T-helper 1 cell treated with Interleukin-12 subunit alpha and Interleukin-12 subunit beta and Interleukin-4 antibody, amounts not matched to agents 30 μg/mL and 1 μg/mL, for 36 hours (primary cell): ENCODE results near the gene PLSCR4.
"Not testable (repeated sequence)": the region's sequence is repeated elsewhere in the genome, so short reads cannot be mapped to it uniquely, and the experiment has no call there.

ENCODE experiments used
- H3K27ac Mint-ChIP-seq: one replicate; pipeline ENCODE4 v1.8.0; 2021; ENCODE audit warnings: mild to moderate bottlenecking, mixed read lengths
- H3K27me3 Mint-ChIP-seq: one replicate; pipeline ENCODE4 v1.8.0; 2021; ENCODE audit warnings: low read depth, mixed read lengths
- H3K36me3 Mint-ChIP-seq: one replicate; pipeline ENCODE4 v1.8.0; 2021; ENCODE audit warnings: low read depth, mixed read lengths
- H3K4me1 Mint-ChIP-seq: one replicate; pipeline ENCODE4 v1.8.0; 2021; ENCODE audit warnings: low read depth, mixed read lengths
- H3K4me3 Mint-ChIP-seq: one replicate; pipeline ENCODE4 v1.8.0; 2021; ENCODE audit warnings: mild to moderate bottlenecking, moderate library complexity, mixed read lengths
- H3K9me3 Mint-ChIP-seq: one replicate; pipeline ENCODE4 v1.8.0; 2021; ENCODE audit warnings: mixed read lengths

Gene PLSCR4, protein sequence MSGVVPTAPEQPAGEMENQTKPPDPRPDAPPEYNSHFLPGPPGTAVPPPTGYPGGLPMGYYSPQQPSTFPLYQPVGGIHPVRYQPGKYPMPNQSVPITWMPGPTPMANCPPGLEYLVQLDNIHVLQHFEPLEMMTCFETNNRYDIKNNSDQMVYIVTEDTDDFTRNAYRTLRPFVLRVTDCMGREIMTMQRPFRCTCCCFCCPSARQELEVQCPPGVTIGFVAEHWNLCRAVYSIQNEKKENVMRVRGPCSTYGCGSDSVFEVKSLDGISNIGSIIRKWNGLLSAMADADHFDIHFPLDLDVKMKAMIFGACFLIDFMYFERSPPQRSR

DNA sequence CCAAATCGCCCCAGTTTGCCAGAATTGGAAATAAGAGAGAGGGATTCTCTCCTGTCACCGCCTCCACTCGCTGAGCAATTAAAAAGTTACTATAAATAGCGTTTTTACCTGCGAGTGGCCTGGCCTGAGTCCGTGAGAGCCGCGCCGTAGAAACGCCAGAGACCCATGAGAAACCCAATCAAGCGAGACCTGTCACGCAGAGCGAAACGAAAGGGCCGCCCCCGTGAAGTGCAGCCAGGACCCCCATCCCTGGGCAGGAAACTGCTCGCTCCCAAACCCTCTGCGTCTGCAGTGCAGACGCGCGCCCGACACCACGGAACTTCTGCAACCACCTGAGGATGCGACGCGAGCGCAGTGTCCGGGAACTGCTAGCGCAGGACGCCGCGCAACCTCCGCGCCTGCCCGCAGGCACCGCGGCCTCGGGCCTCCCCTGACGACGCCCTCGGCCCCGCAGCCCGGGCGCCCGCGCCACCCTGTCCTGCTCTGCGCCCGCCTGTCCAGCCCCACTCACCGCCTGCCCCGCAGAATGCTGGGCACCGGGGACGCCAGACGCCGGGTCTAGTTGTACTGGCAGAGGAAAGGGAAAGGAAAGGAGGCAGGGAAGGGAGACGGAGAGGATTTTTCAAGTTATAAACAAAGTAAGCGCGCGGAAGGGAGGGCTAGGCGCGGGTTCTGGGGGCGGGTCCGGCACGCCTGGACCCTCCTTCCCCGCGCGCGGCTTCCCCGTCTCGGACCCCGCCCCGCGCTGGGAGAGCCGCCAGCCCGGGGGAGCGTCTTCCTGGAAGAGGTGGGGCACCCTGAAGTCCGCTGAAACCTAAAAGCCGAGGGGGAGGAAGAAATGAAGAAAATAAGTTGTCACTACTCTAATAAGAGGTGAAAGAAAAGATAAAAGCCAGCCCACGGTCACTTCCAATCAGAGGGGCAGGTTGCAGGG is at the start of gene PLSCR4:
Gene PLSCR4 (minus strand): TSS at position 657 of the 934 bp plus-strand sequence. CDS start 29,034 bp downstream, outside the sequence.
- peaks cover 5% of the 10 kb centered on the region for H3K4me1 Mint-ChIP-seq
- H3K4me3 Mint-ChIP-seq: peak within 1 kb of the TSS; percentile 76
- H3K36me3 Mint-ChIP-seq: no peaks in the 10 kb centered on the region
- H3K27me3 Mint-ChIP-seq: peaks cover 51% of the 10 kb centered on the region
- no peaks in the 10 kb centered on the region for H3K9me3 Mint-ChIP-seq
- no peak within 1 kb of the TSS for H3K27ac Mint-ChIP-seq

- H3K36me3 Mint-ChIP-seq, H3K27me3 Mint-ChIP-seq, H3K9me3 Mint-ChIP-seq, H3K4me3 Mint-ChIP-seq, H3K4me1 Mint-ChIP-seq, H3K27ac Mint-ChIP-seq: not testable (repeated sequence)
These were observed 42.5 kb upstream of the PLSCR4 start for GRCh38 chr3:146293401-146293800.

DNA sequence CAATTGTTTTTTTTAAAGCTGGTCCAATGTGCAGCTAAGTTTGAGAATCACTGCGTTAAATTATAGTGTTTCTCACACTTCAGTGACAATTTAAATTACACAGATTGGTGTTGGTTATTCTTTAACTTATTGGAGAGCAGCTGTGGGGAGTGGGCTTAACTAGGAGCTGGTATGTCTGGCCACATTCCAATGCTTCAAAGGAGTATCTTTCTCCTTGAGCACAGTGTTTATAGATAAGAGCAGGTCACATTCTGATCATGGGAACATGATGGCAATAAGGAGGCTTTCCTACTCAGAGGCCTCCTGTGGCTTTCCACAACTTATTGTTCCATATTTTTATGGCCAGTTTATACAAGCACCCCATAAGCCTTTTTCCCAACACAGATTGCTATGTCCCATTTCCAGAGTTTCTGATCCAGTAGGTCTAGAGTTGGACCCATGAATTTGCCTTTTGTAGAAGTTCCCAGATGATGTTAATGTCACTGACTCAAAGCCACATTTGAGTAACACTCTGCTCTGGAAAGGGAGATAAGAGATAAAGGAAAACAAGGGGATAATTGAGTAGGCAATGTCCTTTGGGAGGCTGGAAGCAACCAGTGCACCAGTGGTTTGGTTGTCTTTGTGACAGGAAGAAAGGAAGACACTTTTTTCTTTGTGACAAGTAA is 33.0 kb upstream of the PLSCR4 start:
- Mint-ChIP-seq H3K9me3 (no peaks in the 10 kb centered on the region), H3K27me3 (no peaks in the 10 kb centered on the region), H3K36me3 (no peaks in the 10 kb centered on the region), H3K4me3 (no peak overlapping the region), H3K4me1 (no peaks in the 10 kb centered on the region), H3K27ac (no peak overlapping the region)

DNA sequence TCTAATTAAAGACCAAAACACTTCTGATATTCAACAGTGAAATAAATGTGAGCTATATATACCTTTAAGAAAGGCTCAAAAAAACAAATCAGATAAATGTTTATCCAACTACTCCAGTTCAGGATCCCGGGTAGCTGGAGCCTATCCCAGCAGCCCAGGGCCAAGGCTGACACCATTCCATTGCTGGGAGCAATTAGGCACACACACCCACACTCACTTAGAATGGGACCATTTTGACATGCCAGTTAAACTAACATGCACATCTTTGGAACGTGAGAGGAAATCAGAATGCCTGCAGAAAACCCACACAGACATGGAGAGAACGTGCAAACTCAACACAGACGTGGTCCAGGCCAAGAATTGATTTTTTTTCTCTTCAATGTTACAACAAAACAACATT is 30.0 kb upstream of the PLSCR4 start:
- Mint-ChIP-seq H3K36me3 (no peaks in the 10 kb centered on the region), H3K9me3 (no peaks in the 10 kb centered on the region), H3K4me1 (no peaks in the 10 kb centered on the region), H3K4me3 (no peak overlapping the region), H3K27me3 (no peaks in the 10 kb centered on the region), H3K27ac (no peak overlapping the region)

- Mint-ChIP-seq H3K27ac (no peak overlapping the region), H3K27me3 (no peaks in the 10 kb centered on the region), H3K4me3 (no peak overlapping the region), H3K9me3 (no peaks in the 10 kb centered on the region), H3K4me1 (no peaks in the 10 kb centered on the region), H3K36me3 (no peaks in the 10 kb centered on the region)
These were observed 29.0 kb upstream of the PLSCR4 start for GRCh38 chr3:146279951-146280350.

DNA sequence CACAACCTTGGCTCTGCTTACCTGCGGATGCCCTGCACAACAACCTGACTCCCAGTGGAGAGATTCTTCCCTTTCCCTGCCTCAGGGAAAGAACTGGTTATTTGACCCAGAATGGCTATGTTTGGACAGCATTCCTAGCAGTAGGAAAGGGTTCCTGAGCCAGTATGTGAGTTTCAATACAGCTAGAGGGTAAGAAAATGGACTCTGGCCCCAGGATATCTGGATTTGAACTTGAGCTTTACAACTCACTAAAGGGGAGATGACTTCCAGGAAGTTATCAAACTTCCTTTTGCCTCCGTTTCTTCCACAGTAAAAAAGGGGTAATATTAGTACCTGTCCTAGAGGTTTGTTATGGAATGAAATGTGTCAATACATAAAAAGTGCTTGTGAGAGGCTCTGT is 28.1 kb upstream of the PLSCR4 start:
- Mint-ChIP-seq H3K9me3 (no peaks in the 10 kb centered on the region), H3K36me3 (no peaks in the 10 kb centered on the region), H3K4me1 (no peaks in the 10 kb centered on the region), H3K27me3 (no peaks in the 10 kb centered on the region), H3K27ac (no peak overlapping the region), H3K4me3 (no peak overlapping the region)

GRCh38 chr3:146277953-146278631 is 27.2 kb upstream of the PLSCR4 start:
- no peaks in the 10 kb centered on the region for H3K4me1 Mint-ChIP-seq
- H3K36me3 Mint-ChIP-seq: no peaks in the 10 kb centered on the region
- no peak overlapping the region for H3K4me3 Mint-ChIP-seq
- no peaks in the 10 kb centered on the region for H3K27me3 Mint-ChIP-seq
- no peak overlapping the region for H3K27ac Mint-ChIP-seq
- H3K9me3 Mint-ChIP-seq: no peaks in the 10 kb centered on the region

DNA sequence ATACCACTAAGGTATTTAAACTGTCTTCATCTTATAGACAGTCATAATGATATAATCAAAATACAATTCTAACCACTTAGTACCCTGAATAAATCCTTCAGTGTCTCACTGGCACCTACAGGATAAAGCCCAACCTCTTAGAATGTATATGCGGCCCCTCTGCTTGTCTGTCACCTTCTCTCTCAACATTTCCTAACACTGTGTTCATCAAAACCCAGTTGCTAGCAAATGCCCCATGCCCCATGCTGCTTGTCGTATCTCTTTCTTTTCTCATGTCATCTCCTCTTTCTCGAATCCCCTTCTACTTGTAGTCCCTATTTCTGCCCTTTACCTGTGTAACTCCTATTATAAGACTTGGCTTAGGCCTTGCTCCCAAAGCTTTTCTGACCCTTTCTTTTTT is 24.6 kb upstream of the PLSCR4 start:
- Mint-ChIP-seq H3K4me3 (no peak overlapping the region), H3K4me1 (no peaks in the 10 kb centered on the region), H3K27me3 (no peaks in the 10 kb centered on the region), H3K27ac (no peak overlapping the region), H3K36me3 (no peaks in the 10 kb centered on the region), H3K9me3 (no peaks in the 10 kb centered on the region)

DNA sequence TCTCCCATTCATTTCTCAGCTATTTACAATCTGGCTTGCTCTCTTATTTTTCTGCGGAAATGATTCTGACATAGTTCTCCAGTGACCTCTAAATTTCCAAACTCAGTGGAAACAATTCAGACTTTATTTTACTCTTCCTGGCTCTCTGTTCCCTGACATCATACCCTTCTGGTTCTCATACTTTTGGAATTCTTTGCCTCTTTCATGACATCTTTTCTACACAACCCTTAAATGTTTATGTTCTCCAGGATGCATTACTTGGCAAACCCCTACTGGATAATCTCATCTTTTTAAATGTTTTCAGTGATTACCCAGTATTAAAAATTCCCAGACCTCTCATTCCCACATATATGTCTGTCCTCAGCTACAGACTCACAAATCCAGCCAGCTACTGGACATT is 23.9 kb upstream of the PLSCR4 start:
- Mint-ChIP-seq H3K27ac (no peak overlapping the region), H3K9me3 (no peaks in the 10 kb centered on the region), H3K27me3 (no peaks in the 10 kb centered on the region), H3K4me3 (no peak overlapping the region), H3K4me1 (no peaks in the 10 kb centered on the region), H3K36me3 (no peaks in the 10 kb centered on the region)

DNA sequence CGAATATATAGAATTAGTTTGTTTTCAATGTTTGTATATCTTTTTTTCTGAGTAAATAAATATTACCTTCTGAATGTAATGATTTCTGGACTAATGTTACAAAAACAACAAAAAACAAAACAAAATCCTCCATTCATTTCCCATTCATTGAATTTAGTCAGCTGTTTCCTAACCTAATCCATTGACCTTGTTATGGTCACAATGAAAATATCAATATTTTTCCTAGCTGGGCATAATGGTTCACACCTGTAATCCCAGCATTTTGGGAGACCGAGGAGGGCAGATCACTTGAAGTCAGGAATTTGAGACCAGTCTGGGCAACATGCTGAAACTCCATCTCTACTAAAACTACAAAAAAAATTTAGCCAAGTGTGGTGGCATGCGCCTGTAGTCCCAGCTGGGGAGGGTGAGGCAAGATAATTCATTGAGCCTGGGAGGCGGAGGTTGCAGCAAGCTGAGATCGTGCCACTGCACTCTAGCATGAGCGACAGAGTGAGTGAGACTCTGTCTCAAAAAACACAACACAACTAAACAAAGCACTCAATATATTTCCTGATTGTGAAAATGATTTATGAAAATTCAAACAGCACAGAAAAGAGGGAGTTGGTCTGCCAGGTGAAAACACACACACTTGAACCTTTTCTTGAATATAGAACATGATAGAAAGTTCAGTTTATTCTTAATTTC is 23.0 kb upstream of the PLSCR4 start:
- Mint-ChIP-seq H3K4me1 (no peaks in the 10 kb centered on the region), H3K27me3 (no peaks in the 10 kb centered on the region), H3K27ac (no peak overlapping the region), H3K36me3 (no peaks in the 10 kb centered on the region), H3K4me3 (no peak overlapping the region), H3K9me3 (no peaks in the 10 kb centered on the region)

DNA sequence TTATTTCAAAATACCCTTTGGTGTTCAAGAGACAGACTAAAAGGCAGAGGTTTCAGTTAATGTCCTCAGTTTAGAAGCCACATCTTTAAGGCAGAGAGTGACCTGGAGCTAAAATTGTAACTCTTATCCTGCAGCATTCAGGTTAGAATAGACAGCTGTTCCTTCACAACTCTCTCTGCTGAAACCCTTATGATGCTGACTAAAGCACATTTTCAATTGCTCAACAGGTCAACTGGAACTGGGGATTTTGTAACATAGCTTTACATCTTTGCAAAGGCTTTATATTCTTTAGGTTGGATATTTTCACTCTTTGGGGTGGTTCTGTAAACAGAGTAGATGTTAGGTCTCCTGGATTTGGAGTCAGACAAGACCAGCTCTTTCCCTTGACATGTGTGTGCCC is 20.3 kb upstream of the PLSCR4 start:
- Mint-ChIP-seq H3K36me3 (no peaks in the 10 kb centered on the region), H3K27ac (no peak overlapping the region), H3K4me3 (no peak overlapping the region), H3K27me3 (no peaks in the 10 kb centered on the region), H3K9me3 (no peaks in the 10 kb centered on the region), H3K4me1 (no peaks in the 10 kb centered on the region)

DNA sequence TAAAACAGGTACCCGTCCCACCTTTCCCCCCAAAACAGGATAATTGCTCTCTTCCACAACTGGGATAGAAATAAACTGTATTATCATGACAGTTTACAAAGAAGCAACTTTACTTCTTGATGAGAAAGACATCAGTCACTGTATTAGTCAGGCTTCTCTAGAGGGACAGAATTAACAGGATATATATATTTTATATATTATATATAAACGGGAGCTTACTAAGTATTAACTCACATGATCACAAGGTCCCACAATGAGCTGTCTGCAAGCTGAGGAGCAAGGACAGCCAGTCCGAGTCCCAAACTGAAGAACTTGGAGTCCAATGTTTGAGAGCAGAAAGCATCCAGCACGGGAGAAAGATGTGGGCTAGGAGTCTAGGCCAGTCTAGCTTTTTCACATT is 18.4 kb upstream of the PLSCR4 start:
- Mint-ChIP-seq H3K4me3 (no peak overlapping the region), H3K27me3 (no peaks in the 10 kb centered on the region), H3K36me3 (no peaks in the 10 kb centered on the region), H3K9me3 (no peaks in the 10 kb centered on the region), H3K27ac (no peak overlapping the region), H3K4me1 (no peaks in the 10 kb centered on the region)

DNA sequence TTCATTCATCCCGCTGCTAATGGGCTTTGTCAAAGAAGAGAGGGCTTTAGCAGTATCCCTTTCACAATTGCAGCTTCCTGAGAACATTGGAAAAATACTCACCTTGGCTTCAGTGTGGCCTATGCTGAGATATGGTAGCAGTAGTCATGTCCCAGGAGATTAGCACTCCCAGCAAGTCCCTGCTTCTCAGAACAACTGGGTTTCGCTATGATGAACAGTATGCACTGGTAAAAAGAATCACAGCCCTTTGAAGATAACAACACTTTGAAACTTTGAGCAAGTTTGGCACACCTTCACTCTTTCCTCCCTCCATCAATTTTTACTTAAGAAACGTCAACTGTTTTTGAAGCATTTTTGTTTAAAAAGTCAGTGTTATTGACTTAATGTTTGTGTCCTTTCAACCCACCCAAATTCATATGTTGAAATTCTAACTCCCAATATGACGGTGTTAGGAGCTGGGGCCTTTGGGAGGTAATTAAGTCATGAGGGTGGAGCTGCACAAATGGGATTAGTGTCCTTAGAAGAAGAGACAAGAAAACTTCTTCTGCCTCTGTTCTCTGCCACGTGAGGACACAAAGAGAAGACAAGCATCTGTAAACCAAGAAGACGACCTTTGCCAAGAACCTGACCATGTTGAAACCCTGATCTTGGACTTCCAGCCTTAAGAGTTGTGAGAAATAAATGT is 17.8 kb upstream of the PLSCR4 start:
- H3K4me1 Mint-ChIP-seq: no peaks in the 10 kb centered on the region
- H3K4me3 Mint-ChIP-seq: no peak overlapping the region
- no peak overlapping the region for H3K27ac Mint-ChIP-seq
- H3K36me3 Mint-ChIP-seq: no peaks in the 10 kb centered on the region
- no peaks in the 10 kb centered on the region for H3K9me3 Mint-ChIP-seq
- H3K27me3 Mint-ChIP-seq: no peaks in the 10 kb centered on the region
